ENCODE results near the gene CDC45. TPM values are rescaled to one million over a fixed set of nuclear protein-coding genes. Genes with fewer than 3 reads are reported as not detected.

The CDC45 gene
- total and polyA plus RNA-seq, 2 of the 13 experiments (the other 11 are each of a cell fraction or from before 2014, with no cell fraction given): 14.4 to 36.3 TPM

GRCh38 chr22:19447330-19448075 is 32.2 kb upstream of the CDC45 start, which contains the start of gene C22orf39 (continued):
- TF ChIP-seq ZNF646 (CRISPR knock-in tag; IDR thresholded peaks at IDR 0.05) (no peak), ZNF770 (CRISPR knock-in tag; IDR thresholded peaks at IDR 0.05) (peak; percentile 57), ZNF441 (CRISPR knock-in tag; IDR thresholded peaks at IDR 0.05; ENCODE audit: borderline replicate concordance) (0 out of 2 replicates have a peak, but pooled peaks have one; percentile 53), MAF1 (CRISPR knock-in tag; IDR thresholded peaks at IDR 0.05; ENCODE audit: borderline replicate concordance) (peak; percentile 26; the same call in 1 of the 2 replicates), ZSCAN21 (CRISPR knock-in tag; IDR thresholded peaks at IDR 0.05; ENCODE audit: borderline replicate concordance) (0 out of 2 replicates have a peak, but pooled peaks have one; percentile 49), ZFY (CRISPR knock-in tag; IDR thresholded peaks at IDR 0.05) (peak; percentile 96), ZNF687 (CRISPR knock-in tag; IDR thresholded peaks at IDR 0.05) (peak; percentile 96), PITX1 (CRISPR knock-in tag; IDR thresholded peaks at IDR 0.05) (peak; percentile 60; the same call in 1 of the 2 replicates), ZBTB7A (CRISPR knock-in tag; IDR thresholded peaks at IDR 0.05) (peak; percentile 98), ZFP91 (CRISPR knock-in tag; IDR thresholded peaks at IDR 0.05; ENCODE audit: borderline replicate concordance) (peak; percentile 57), MTA1 (CRISPR knock-in tag; IDR thresholded peaks at IDR 0.05; ENCODE audit: borderline replicate concordance) (0 out of 2 replicates have a peak, but pooled peaks have one; percentile 32), PHB2 (IDR thresholded peaks at IDR 0.05; ENCODE audit: partially characterized antibody) (no peak)

All from HepG2 (cell line).